Left colon (tissue), 2 donors: ENCODE data around the gene GPS2. TPM values are rescaled to one million over a fixed set of nuclear protein-coding genes. Genes with fewer than 3 reads are reported as not detected.
"Not testable (repeated sequence)": the region's sequence is repeated elsewhere in the genome, so short reads cannot be mapped to it uniquely, and the experiment has no call there.

Experiments
- ATAC-seq: fragments of 200-7000 bp; cut with Tn5 transposase; one replicate; pipeline ENCODE4 v1.9.1; 2020; ENCODE audit warnings: mild to moderate bottlenecking, moderate library complexity
- DNase-seq, 2 donors: peaks; one replicate each; pipeline ENCODE4 v3.0.0-alpha.2; 2020
- intact Hi-C, 2 donors: fragments of 100-400 bp; cut with DNase I in 1 of 2; cut with micrococcal nuclease in 1 of 2; formaldehyde crosslinking; loops; one replicate each; pipeline versions ENCODE4 v1.11.2 to v1.14.0; 2022; cut with DNase I, micrococcal nuclease
- total RNA-seq, 2 donors: library from RNA; stranded (reverse); fragmentation: NEBNext Ultra II Directional; extraction: Animal tissue kit (Norgen Biotek cat#: 25700); gene quantifications; one replicate each; pipeline ENCODE4 v1.2.1, GENCODE V29; 2021
- donor health status: DM: no; HTN: no; CAD: no.
- donor health status: DM: yes; HTN: yes; CAD: no.

The GPS2 gene
- total RNA-seq, 2 donors from 2014 or later: 71.2 to 72.4 TPM

DNA sequence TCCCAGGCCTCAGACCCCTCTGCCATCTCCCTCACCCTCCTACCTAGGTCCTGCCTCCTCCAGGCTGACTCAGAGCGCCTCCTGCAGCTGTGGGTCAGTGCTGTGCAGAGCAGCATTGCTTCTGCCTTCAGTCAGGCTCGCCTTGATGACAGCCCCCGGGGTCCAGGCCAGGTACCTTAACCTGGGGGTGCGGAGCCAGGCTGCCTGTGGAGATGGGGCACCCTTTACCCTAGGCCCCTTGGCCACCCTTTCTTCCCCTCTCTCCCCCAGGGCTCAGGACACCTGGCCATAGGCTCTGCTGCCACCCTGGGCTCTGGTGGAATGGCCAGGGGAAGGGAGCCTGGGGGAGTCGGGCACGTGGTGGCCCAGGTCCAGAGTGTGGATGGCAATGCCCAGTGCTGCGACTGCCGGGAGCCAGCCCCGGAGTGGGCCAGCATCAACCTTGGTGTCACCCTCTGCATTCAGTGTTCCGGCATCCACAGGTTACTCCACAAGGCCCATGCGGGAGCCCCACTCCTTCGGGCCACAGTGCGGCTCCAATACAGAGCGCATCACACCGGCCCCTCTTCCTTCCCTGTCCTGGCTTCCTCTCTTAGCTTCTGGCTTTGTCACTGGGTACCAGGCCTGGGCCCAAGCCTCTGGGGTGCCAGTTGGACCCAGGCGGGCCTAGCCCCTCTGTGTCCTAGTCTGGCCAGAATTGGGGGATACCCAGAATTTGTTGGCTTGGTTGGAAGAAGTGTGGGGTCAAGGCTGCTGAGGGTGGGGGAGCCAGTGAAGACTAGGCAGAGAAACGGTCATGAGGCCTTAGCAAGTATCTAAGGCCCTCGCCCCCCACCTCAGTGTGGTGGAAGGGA is 31.8 kb upstream of the GPS2 start:
- no peak for ATAC-seq
- no peak for DNase-seq
- intact Hi-C loops: no loop called here

DNA sequence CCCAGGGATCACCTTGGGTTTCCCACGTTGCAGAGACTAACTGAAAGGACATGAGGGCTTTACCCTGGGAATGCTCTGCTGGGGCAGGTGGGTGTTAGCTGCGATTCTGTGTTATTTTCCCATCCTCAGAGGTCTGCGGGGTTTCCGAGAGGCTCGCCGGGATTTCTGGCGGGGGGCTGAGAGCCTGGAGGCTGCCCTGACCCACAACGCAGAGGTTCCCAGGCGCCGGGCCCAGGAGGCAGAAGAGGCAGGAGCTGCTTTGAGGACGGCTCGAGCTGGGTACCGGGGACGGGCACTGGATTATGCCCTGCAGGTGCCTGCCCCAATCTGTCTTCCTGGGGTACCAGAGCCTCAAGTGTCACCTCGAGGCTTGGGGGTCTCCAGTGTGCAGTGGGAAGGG is 28.1 kb upstream of the GPS2 start:
- intact Hi-C loops: no loop called here
- DNase-seq (no peak), ATAC-seq (no peak)

DNA sequence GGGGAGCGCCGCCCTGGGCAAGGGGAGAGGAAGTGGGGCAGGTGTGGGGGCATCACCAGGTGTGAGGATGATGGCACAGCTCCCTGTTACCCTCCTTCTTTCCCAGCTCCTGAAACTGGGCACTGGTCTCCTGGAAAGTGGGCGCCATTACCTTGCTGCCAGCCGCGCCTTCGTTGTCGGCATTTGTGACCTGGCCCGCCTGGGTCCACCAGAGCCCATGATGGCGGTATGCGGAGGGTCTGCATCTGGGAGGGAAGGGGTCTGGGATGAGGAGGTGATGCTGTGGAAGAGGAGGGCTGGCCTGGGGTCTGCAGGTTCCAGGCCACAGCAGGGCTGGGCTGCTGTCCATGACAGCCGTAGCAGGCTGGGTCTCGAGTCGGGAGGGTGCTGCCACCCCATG is 26.7 kb upstream of the GPS2 start:
- no peak for DNase-seq
- intact Hi-C loops: no loop called here
- ATAC-seq: no peak

DNA sequence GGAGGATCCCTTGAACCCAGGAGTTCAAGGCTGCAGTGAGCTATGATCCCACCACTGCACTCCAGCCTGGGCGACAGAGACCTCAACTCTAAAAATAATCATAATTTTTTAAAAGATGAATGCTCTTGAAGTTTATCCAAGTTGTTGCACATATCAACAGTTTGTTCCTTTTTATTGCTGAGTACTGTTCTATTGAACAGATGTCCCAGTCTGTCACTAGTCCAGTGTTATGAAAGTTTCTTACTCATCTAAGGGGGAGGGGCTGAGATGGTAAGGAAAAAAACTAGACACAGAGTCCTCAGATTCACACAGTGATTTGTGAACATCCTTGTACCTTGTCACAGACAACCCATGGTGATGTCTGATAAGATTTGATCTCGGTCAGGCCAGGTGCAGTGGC is 25.0 kb upstream of the GPS2 start:
- DNase-seq: no peak
- intact Hi-C loops: no loop called here
- ATAC-seq: no peak

DNA sequence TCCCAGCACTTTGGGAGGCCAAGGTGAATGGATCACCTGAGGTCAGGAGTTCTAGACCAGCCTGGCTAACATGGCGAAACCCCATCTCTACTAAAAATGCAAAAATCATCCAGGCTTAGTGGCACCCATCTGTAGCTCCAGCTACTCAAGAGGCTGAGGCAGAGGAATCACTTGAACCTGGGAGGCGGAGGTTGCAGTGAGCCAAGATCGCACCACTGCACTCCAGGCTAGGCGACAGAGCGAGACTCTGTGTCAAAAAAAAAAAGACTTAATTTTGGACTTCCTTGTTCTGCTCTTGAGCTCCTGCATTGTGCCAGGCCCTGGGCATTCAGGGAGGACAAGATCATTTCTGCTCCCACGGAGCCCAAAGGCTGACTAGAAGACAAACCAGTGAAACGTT is 22.4 kb upstream of the GPS2 start:
- intact Hi-C loops, ATAC-seq, DNase-seq: not testable (repeated sequence)

DNA sequence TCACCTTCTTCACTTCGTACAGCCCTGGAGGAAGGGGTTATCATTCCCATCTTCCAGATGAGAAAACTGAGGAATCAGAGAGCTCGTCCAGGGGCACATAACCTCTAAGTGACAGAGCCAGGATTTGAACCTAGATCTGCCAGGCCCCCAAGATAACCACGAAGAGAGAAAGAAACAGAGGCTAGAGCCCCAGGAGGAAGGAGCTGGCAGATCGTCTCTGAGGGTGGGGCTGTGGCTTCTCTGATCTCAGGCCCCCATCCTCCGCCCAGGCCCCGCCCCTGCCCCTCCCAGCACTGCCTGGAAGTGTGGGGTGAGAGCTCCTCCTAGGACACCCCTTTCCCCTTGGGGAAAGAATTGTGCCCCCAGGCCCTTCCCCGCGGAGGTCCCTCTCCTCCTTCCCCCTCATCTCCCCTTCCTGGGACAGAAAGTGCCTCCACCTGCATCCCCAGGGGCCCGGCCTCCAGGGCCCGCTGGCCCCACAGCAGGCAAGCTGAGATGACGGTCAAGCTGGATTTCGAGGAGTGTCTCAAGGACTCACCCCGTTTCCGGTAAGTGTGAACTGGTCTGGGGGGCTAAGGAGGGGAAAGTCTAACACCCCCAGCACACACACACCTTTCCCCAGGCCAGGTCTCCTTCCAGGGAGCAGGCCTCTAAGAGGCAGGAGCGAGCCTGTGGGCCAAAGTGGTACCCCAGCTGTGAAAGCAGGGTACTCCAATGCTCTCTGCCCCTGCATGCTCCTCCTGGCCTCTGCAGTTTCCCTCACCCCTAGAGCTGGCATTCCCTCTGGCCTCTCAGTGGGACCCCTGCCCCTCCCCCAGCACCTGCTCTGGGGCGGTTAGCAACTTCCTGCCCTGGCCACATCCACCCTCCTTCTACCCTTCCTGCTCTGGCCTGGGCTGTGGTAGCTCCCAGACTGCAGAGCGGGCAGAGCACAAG is 21.3 kb upstream of the GPS2 start, which contains the start of gene ACAP1:
Gene ACAP1 (plus strand): TSS at position 290 of the 936 bp plus-strand sequence. CDS start 206 bp downstream, at position 496.
- ATAC-seq (peak; percentile 69), DNase-seq (peak; percentile 70 to 79)
- intact Hi-C loops: no loop called here

DNA sequence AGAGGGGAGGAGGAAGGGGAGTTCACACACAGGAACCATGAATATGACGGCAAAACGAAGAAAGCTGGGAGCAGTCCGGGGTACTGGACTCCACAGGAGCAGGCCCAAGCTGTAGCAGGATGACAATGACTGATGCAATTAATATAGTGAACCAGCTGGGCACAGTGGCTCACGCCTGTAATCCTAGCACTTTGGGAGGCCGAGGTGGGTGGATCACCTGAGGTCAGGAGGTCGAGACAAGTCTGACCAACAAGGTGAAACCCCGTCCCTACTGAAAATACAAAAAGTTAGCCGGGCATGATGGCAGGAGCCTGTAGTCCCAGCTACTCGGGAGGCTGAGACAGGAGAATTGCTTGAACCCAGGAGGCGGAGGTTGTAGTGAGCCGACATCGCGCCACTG is 20.6 kb upstream of the GPS2 start:
- ATAC-seq, intact Hi-C loops, DNase-seq: not testable (repeated sequence)

DNA sequence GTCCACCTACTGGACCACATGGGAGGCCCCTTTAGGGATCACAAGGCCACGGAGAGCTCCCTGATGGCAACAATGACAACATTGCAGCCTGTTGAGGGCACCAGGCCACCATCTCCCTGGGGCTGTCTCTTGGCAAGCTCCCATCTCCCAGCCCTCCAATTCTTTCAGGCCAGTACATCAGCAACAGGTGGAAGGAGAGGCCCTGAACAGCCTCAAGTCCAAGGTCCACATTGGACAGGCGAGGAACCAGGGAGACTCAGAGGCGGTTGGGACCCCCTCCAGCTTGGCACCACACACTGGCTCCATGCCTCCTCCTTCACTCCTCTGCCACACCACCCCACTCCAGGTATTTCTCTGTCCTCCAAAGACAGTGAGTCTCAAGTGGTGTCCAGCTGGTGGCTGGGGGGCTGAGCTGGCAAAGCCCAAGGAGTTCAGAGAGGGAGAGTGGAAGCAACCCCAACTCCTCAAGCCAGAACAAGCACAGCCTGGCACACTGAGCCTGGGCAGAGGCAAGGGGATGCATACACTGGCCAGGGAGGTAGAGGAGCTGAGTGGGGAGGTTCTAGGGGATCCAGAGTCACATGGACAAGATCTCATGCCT is 19.9 kb upstream of the GPS2 start:
- no peak for ATAC-seq
- intact Hi-C loops: no loop called here
- DNase-seq: no peak

DNA sequence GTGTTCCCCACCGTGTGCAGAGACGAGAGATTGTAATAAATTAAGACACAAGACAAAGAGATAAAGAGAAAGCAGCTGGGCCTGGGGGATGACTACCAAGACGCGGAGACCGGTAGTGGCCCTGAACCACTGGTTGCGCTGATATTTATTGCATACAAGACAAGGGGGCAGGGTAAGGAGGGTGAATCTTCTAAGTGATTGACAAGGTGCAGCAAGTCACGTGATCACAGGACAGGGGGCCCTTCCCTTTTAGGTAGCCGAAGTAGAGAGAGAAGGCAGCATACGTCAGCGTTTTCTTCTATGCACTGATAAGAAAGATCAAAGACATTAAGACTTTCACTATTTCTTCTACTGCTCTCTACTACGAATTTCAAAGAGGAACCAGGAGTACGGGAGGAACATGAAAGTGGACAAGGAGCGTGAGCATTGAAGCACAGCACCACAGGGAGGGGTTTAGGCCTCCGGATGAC is 17.5 kb upstream of the GPS2 start:
- DNase-seq, intact Hi-C loops, ATAC-seq: not testable (repeated sequence)

DNA sequence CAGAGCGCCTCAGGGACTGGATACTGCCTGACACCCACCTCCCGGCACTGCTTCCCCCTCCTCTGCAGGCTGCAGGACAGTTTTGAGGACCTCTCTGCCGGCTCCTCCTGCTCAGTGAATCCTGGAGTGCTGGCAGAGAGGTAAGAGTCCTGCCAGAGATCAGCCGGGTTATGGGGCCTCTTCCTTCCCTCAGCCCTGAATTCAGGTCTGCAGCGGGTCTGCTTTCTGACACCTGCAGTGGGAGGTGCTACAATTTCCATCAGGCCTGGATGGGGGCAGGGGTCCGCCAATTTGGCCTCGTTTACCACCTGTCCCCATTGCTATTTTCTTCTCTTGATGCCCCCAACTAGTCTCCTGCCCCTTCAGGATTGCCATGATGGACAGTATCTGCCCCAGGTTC is 17.0 kb upstream of the GPS2 start:
- no peak for ATAC-seq
- intact Hi-C loops: no loop called here
- no peak for DNase-seq

DNA sequence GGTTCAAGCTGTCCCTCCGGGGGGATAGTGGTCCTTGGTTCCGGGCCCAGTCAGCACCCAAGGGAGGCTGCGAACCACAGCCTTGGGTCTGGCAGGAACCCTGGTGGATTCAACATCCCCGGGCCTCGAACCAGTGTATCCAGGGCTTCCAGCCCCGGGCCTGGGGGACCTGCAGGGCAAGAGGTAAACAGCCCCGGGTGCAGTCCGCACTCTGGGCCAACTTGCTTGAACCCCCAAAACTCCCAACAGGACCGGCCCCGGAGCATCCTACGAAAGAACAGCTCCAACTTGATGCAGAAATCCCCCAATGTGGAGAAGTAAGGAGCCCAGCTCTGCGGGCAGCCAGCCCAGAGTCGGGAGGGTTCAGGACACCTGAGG is 15.5 kb upstream of the GPS2 start:
- intact Hi-C loops: no loop called here
- no peak for DNase-seq
- no peak for ATAC-seq

DNA sequence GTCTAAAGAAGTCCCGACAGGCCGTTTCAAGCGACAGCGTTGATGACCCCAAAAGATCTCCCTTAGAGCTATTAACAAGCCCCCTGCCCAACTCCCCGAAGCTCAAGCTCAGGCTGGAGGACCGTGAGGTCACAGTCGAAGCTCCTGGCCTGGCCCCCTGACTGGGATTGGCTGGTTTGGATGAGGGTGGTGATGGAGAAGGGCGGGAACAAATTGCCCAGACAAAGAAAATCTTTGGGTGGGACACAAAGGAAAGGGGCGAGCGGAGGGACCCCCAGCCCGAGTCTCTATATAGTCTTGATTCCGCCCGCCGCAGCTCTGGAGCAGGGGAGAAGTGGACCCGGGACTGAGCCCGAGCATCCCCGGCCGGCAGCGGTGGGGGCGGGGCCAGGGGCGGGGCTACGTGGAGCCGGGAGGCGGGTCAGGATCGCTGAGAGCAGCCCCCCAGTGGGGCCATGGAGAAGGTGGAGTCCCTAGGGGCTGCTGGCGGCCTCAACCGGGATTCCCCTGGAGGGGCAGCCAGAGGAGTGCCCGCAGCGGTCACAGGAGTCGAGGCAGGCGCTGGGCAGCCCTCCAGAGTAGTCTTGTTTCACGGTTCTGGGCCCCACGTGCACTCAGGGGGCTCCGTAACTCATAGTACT is 15.0 kb upstream of the GPS2 start:
- intact Hi-C loops: no loop called here
- ATAC-seq (peak; percentile 63), DNase-seq (peak; percentile 79 to 86)

DNA sequence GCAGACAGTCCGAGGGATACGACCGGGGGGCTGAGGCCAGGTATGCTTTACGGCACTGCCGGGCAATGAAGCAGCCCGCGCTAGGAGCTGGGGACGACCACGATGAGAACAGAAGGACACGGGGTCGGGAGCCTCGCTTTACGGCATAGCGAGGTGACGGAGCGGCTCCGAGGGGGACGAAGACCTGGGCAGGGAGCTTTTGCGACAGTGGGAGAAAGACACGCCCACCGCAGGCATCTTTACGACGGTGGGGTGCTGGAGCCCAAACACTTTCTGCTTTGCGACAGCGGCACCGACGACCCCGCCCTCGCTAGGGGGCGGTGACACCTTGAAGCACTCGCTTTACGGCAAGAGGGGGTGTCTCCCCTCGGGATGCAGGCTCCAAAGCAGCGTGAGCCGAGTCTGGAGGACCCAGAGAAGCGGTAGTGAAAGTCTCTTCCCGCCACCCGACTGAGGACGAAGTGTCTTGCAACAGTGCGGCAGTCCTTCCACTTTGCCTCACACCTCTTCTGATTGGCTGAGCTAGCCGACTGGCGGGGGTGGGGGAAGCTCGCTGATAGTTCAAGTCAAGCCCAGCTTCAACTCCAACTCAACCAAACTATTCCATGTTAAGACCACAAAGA is 14.3 kb upstream of the GPS2 start:
- ATAC-seq (peak; percentile 85), DNase-seq (peak; percentile 98 to 100)
- intact Hi-C loops: no loop called here

DNA sequence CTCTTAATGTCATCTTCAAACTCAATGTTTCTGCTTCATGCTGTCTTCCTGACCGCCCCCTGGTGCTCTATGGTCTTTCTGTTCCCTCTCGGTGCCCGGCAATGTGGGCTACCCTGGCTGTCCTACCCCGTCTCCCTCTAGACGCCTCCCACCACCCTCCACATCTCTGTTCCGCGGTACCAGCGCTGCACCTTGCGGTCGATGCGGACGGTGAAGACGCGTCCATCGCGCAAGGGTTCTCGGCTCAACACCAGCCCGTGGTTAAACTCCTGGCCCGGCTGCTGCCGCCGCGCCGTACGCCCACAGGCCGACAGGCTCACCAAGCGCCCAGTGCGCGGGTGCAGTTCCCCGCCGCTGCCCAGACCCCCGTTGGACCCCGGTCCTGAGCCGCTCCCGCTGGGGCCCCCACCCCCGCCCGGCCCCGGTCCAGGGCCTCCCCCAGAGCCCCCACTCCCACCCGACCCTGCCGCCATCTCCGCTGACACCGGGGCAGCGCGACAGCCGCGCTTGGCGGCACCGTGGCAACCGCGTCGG is 13.7 kb upstream of the GPS2 start, which contains the start of gene NEURL4:
Gene NEURL4 (minus strand): TSS at position 496 of the 534 bp plus-strand sequence. CDS start 23 bp downstream, at position 473.
- intact Hi-C loops: no loop called here
- ATAC-seq: peak; percentile 37
- no peak for DNase-seq

DNA sequence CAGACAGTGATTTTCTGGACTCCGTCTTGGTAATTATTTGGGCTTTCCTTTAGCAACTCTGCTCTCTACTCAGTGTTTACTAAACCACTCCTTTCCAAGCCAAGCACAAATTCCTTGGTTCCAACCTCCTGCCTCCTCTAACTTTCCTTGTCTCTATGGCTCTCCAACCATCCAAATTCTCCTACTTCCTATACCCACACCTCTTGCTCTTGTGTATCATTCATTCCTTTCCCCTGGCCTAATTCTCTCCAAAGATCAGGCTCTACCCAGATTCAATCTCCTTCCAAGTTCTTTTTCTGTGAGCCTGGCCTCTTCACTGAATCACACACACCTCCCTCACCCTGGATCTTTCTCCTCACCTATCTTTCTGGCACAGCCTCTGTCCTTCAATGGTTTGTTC is 12.8 kb upstream of the GPS2 start:
- DNase-seq (no peak), ATAC-seq (no peak)
- intact Hi-C loops: no loop called here

DNA sequence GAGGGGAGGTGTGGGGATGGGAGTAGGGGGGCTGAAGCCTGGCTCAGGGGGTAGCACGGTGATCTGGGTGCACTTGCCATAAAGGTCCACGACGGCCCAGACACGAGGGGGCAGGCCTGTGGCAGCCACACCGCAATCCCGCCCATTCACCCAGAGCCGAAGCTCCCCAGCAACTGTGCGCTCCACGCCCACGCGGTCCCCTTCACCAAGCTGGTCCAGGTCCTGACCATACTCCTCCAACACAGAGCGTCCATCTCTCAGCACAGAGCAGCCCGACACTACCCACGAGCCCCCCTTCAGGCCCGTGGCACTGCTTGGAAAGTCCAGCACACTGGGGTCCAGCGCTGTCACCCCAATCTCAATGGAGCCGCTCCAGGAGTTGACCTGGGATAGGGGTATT is 12.3 kb upstream of the GPS2 start:
- intact Hi-C loops: no loop called here

DNA sequence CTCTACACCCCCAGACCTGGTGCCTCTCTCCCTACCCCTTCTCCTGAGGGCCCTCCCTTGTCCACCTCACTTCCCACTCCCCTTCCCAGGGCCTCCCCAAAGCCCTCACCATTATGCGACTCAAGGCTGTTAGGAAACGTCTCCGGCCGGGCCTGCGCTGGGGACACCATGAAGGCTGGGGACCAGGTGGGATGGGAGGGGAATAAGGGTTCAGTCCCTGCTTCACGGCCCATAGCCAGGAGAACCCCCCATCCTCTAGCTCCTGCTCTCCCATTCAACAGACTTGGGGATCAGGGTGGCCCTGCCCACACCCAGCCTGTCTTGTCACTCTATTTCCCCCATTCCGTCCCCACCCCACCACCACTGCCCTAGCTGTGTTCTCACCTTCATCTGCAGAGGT is 11.9 kb upstream of the GPS2 start:
- DNase-seq: no peak
- intact Hi-C loops: no loop called here
- no peak for ATAC-seq

More for the DNA sequence above, 12.3 kb upstream of the GPS2 start:
- ATAC-seq (no peak), DNase-seq (no peak)

DNA sequence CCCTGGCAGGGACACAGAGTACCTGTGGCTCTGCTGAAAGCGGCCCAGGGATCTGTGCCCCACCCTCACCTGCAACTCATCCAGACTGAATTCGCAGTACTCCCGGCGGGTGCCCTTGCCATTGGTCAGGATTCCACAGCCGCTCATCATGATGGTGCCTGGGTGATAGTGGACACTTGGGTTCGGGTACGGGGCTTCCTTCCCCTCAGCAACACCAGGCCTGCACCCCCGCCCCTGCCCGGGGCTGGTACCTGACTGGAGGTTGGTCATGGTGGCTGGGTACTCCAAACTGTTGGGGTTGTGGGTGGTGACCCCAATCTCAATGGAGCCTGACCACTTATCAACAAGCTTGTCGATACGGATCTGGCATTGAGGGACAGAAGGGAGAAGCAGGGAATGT is 11.0 kb upstream of the GPS2 start:
- intact Hi-C loops: no loop called here
- ATAC-seq (no peak), DNase-seq (no peak)
